ENCODE measurements around the gene ENPP7. TPM values are rescaled to one million over a fixed set of nuclear protein-coding genes. Genes with fewer than 3 reads are reported as not detected.

Gene ENPP7
- total RNA-seq, 4 donors from 2014 or later: not detected

GRCh38 chr17:79713391-79713790 lies 17.4 kb upstream of the ENPP7 start:
- ATAC-seq (ENCODE audit: low FRiP score): no peak
- TF ChIP-seq CTCF (IDR thresholded peaks at IDR 0.05): no peak
- no peak for DNase-seq (ENCODE audit: low spot score)

- no peak for ATAC-seq (ENCODE audit: low FRiP score)
- no peak for DNase-seq (ENCODE audit: low spot score)
- no peak for TF ChIP-seq CTCF (IDR thresholded peaks at IDR 0.05)
These were observed 16.3 kb upstream of the ENPP7 start for GRCh38 chr17:79714176-79715097.

GRCh38 chr17:79715098-79715942 lies 15.4 kb upstream of the ENPP7 start:
- no peak for TF ChIP-seq CTCF (IDR thresholded peaks at IDR 0.05)
- no peak for DNase-seq (ENCODE audit: low spot score)
- ATAC-seq (ENCODE audit: low FRiP score): no peak

GRCh38 chr17:79715943-79716797 lies 14.6 kb upstream of the ENPP7 start:
- ATAC-seq (ENCODE audit: low FRiP score): no peak
- TF ChIP-seq CTCF (IDR thresholded peaks at IDR 0.05): no peak
- no peak for DNase-seq (ENCODE audit: low spot score)

GRCh38 chr17:79720705-79721292 lies 9.9 kb upstream of the ENPP7 start:
- no peak for ATAC-seq (ENCODE audit: low FRiP score)
- TF ChIP-seq CTCF (IDR thresholded peaks at IDR 0.05): no peak

GRCh38 chr17:79721993-79722671 lies 8.6 kb upstream of the ENPP7 start:
- DNase-seq (ENCODE audit: low spot score) (no peak), ATAC-seq (ENCODE audit: low FRiP score) (no peak)
- TF ChIP-seq CTCF (IDR thresholded peaks at IDR 0.05): no peak

More at GRCh38 chr17:79720705-79721292, 9.9 kb upstream of the ENPP7 start:
- DNase-seq (ENCODE audit: low spot score): no peak

All from omental fat pad (tissue), 4 donors.